ENCODE results near the gene PCBP3.
"Not testable (repeated sequence)": the region's sequence is repeated elsewhere in the genome, so short reads cannot be mapped to it uniquely, and the experiment has no call there.

The PCBP3 gene

GRCh38 chr21:45791562-45792418, 148.3 kb downstream of the PCBP3 start:
- no peak for DNase-seq

- no peak for DNase-seq
These were observed 149.3 kb downstream of the PCBP3 start for GRCh38 chr21:45792682-45793383.

DNA sequence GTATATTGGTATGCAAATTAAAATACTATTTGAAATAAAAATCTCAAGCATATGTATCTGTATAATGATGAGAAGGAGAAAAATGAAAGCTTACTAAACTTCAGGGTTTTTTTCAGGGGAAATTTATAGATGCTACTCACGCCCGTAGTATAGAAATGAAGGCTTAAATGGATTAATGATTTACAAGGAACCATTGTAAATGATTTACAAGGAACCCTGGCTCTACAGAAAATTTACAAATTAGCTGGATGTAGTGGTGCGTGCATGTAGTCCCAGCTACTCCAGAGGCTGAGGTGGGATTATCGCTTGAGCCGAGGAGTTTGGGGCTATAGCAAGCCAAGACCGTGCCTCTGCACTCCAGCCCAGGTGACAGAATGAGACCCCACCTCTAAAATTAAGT, 150.5 kb downstream of the PCBP3 start:
- no peak for DNase-seq

- no peak for DNase-seq
These were observed 152.5 kb downstream of the PCBP3 start for GRCh38 chr21:45796003-45796402.

DNA sequence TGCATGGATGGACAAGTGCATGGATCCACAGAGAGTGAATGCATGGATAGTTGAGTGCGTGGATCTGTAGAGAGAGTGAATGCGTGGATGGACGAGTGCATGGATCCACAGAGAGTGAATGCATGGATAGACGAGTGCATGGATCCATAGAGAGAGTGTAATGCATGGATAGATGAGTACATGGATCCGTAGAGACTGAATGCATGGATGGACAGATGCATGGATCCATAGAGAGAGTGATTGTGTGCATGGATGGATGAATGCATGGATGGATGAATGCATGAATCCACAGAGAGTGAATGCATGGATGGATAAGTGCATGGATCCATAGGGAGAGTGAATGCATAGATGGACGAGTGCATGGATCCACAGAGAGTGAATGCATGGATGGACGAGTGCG, 153.8 kb downstream of the PCBP3 start:
- no peak for DNase-seq

DNA sequence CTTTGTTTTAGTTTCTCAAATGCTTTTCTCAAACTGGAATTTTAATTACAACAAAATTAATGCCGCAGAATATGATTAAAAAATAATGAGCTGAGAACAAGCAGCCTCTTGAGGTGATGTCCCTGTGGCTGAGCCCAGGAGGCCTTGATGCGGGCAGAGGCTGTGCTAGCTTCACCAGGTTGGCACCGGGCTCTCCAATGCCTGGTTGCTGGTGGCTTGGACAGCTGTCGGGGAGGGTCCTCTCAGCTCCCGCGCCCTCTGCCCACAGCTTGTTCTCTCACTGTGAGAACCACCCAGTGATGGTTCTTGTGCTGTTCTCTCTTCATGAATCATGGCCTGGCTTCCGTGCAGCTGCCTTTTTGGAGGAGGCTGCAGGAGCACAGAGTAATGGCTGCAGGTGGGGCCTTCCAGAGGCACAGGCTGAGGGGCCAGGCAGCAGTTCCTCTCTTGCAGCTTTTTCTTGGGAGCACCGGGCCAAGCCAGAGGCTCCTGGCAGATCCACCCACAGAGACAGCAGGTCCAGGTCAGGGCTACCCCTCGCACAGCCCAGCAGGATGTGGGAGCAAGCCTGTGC, 156.3 kb downstream of the PCBP3 start:
- no peak for DNase-seq

- no peak for DNase-seq
These were observed 157.0 kb downstream of the PCBP3 start for GRCh38 chr21:45800339-45801080.

DNA sequence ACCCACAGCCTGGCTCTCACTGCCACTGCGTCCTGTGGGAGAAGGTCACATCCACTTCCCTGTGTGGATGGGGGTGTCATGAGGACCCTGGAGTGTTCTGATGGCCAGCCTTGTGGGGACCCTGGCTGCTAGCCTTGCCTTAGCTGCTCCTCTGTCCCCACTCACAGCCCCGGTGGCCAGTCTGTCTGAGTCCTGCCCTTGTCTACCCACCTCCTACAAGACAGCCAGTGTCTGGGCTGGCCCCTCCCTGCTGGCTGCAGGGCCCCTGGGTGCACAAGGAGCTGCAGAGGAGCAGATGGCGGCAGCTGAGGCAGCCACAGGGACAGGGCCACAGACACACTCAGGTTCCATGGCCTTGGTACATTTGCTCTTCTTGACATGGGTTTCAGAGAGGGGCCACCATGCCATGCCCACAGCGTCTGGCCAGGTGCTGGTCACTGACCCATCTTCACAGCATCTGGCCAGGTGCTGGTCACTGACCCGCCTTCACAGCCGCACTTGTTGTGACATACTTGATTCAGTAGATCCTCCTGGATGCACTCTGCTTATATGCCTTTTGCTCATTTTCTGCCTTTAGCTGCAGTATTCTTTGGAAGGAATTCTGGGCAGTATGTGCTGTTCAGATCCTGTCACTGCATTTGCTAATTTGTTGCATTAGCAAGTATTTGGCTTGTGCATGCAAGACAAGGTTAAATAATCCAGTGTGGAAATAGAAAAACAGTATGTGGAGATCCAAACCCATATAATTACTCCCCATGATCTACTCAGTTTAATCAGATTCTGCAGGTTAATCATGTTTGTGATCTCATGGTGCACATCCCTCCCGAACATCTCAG, 157.8 kb downstream of the PCBP3 start:
- no peak for DNase-seq

DNA sequence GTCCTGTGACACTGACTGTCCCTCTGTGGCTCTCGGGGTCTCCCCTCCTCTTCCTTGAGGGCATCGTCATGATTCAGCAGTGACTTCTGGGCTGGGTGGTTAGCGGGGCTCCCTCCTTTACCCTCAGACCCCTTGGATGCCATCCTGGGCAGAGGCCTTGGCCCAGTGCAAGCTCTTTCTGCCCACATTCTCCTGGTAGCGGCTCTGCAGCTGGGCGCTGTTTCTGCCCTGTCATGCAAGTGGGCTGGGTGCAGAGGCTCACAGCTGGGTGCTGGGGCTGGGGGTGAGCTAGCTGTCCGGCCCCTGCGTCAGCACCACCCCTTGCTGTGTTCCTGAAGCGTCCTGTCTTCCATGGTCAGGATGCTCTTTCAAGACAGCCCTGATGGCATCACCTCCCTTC, 158.5 kb downstream of the PCBP3 start:
- DNase-seq = no peak

DNA sequence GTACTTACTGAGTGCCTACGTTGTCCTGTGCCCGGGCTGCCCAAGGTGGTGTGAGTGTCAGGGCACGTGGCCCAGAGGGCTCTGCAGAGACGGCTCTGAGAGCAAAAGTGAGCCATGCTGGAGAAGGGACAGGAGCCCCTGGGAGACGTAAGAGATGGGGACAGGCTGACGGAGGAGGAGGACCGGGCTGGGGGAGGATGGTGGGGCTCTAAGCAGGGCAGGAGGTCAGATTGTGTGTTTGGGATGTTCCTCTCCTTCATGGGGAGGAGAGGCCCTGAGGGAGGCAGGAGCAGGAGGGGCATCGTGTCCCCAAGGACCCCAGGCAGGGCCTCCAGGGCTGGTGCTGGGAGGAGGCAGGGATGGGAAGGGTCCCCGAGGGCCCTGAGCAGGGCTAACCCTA, 158.9 kb downstream of the PCBP3 start:
- no peak for DNase-seq

GRCh38 chr21:45802956-45803617, 159.6 kb downstream of the PCBP3 start:
- no peak for DNase-seq

DNA sequence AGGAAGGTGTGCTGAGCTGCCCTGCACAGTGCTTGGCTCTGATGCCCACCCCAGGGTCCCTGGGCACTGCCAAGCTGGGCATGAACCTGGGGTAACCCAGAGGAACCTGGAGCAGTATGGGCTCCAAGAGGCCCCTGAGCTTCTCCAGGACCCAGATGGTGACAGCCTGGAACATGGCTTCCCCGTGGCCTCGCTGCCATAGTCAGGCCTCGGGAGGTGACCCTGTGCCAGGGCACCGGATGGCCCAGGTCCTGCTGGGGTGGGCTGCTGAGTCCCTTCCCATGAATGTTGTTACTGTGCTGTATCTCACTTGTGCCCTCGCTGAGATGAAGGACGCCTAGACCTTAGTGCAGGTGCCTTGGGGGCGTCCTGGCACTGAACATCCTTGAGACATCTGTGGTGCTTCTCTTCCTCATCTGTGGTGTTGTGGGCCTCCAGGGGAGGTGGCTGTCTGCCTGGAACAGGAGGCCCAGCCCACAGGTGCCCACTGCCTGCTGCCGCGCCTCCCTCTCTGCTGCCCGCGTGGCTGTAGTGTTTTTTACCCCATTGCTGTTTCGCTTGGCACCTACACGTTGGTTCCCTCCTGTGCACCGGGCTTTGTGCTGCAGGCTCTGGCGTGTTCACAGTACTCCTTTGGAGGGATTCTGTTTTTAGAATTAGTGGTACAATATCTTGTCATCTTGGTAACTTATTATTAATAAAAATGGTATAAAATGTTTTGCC, 160.3 kb downstream of the PCBP3 start:
- no peak for DNase-seq

DNA sequence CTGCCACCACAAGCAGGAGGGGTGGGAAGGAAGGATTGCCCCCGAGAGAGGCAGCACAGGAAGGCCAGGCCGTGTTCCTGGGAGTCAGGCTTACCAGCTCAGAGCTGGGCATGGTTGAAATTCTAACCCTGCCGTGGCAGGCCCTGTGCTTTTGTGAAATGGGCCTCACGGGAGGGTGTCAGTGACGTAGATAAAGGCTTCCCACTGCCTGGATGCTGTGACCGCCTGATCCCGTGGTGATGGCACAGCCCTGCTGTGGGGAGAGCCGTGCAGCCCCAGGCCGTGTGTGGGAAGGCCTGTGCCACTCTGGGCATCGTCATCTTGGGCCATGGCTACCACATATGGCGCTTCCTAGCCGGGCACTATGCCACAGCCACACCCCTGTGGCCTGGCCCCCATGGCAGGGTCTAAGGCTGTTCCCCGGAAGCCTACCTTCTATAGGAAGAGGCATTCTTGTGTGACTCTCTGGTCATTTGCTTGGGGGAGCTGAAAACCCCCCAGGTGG, 161.3 kb downstream of the PCBP3 start:
- no peak for DNase-seq

- no peak for DNase-seq
These were observed 161.8 kb downstream of the PCBP3 start for GRCh38 chr21:45805321-45805720.

DNA sequence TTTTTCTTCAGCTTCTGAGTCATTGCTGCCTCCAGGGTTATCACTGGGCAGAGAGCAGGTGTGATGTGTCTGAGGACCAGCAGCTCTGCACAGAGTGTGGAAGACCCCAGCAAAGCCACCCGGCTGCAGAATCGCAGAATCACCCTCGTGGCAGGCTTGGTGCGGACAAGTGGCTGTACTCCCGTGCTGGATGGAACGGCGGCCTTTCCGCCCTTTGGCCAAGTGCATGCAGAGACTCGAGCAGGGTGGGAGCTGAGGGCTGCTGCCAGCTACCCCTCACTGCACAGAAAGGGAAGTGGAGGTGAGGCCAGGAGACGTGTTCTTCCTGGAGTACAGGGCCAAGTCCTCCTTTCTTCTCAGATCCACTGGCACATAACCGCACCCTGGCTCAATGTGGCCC, 162.5 kb downstream of the PCBP3 start:
- DNase-seq = no peak

DNA sequence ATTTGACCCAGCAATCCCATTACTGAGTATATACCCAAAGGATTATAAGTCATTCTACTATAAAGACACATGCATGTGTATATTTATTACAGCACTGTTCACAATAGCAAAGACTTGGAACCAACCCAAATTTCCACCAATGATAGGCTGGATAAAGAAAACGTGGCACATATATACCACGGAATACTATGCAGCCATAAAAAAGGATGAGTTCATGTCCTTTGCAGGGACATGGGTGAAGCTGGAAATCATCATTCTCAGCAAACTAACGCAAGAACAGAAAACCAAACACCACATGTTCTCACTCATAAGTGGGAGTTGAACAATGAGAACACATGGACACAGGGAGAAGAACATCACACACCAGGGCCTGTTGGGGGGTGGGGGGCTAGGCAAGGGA, 165.1 kb downstream of the PCBP3 start:
- not testable (repeated sequence) for DNase-seq

DNA sequence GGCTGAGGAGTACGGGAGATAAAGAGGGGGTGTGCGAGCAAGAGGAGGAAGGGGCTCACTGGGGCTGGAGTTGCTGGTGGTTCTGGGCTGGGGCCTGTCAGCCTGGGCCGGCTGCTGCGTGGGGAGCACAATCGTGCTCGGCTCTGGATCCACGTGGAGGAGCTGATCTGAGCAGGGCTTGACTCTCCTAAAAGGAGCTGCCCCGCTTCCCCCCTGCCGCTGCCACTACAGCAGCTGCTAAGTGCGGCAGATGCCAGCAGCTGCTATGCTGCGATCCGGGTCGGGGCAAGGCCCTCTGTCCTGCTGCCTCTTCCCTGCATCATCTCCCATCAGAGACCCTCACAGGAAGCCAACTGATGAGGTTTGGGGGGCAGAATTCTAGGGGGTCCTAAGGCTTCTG, 165.9 kb downstream of the PCBP3 start:
- no peak for DNase-seq

GRCh38 chr21:45811136-45811535, 167.6 kb downstream of the PCBP3 start:
- no peak for DNase-seq

- not testable (repeated sequence) for DNase-seq
These were observed 170.8 kb downstream of the PCBP3 start for GRCh38 chr21:45814210-45814940.

GRCh38 chr21:45815781-45816180, 172.3 kb downstream of the PCBP3 start:
- DNase-seq = not testable (repeated sequence)
